ENCODE measurements around the gene METTL25B. TPM values are rescaled to one million over a fixed set of nuclear protein-coding genes. Genes with fewer than 3 reads are reported as not detected.

The METTL25B gene
- total and polyA plus RNA-seq, 4 donors: 6.9 to 13.5 (median 11.5) TPM

DNA sequence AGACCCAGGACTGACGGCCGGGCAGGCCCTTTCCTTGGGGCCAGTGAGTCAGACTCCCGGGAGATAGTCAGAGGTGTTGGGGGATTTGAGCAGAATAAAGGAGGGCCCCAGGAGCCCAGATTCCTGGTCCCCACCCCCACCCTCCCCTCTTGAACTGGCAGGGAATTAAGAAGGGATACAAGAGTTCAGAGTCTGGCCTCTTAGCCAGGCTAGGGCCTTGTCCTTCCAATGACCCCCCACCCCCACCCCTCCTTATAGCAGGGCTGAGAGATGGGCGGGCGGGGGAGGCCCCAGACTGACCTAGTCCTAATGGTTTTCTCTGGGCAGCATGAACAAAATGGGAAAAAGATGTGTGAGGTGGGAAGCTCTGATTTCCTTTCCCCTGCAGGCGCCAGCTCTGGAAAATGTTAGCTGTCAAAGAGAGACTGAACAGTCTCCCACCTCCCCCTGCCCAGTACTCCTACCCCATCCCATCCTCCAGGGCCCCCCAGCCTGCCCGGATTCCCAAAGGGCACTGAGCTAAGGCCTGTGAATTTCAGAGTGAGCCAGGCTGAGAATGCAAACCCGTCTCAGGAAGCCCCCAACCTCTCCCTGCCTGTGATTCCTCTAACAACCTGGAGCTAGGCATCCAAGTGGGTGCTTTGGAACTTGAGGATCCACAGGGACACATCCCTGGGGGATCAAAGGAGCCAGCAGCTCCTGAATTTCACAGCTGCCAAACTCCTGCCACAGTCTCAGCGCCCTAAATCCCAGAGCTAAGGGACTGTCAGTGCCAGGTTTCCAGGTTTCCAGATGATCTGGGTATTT, 17.1 kb upstream of the METTL25B start:
- Histone ChIP-seq H3K9ac (ENCODE audit: low read depth in 1 of 2, low read length in 2 of 2) (no peak overlapping the region), H3K36me3 (ENCODE audit: control insufficient read depth in 4 of 4, insufficient read depth in 3 of 4, low read depth in 1 of 4, low read length in 3 of 4) (no peaks in the 10 kb centered on the region), H3K9me3 (ENCODE audit: control insufficient read depth in 4 of 4, low read length in 3 of 4) (no peaks in the 10 kb centered on the region), H3K27me3 (ENCODE audit: control insufficient read depth in 4 of 4, insufficient read depth in 4 of 4, low read length in 3 of 4) (peaks cover 0 to 2% (median 0%) of the 10 kb centered on the region in 4 donors), H3K4me3 (ENCODE audit: low read depth in 1 of 3, low read length in 3 of 3) (no peak overlapping the region), H3K4me1 (ENCODE audit: control insufficient read depth in 4 of 4, insufficient read depth in 4 of 4, low read length in 3 of 4) (peaks cover under 1 to 5% (median 3%) of the 10 kb centered on the region in 4 donors), H3K27ac (ENCODE audit: low read depth in 1 of 2, low read length in 2 of 2) (no peak overlapping the region)
- 84% methylated on average over 9 of the region's 9 CpGs for WGBS
- DNase-seq (ENCODE audit: low spot score): no peak
- no peak for TF ChIP-seq SP1 (IDR thresholded peaks at IDR 0.05)
- peak; percentile 16 to 30 for TF ChIP-seq RXRA (IDR thresholded peaks at IDR 0.05)

- WGBS: 74% methylated on average over 3 of the region's 3 CpGs
These were observed 15.6 kb upstream of the METTL25B start for GRCh38 chr1:156712626-156713025.

GRCh38 chr1:156714830-156715229, 13.4 kb upstream of the METTL25B start:
- H3K27me3 ChIP-seq (ENCODE audit: control insufficient read depth in 4 of 4, insufficient read depth in 4 of 4, low read length in 3 of 4): no peaks in the 10 kb centered on the region
- no peaks in the 10 kb centered on the region for H3K4me1 ChIP-seq (ENCODE audit: control insufficient read depth in 4 of 4, insufficient read depth in 4 of 4, low read length in 3 of 4)
- no peak for DNase-seq (ENCODE audit: low spot score)
- no peaks in the 10 kb centered on the region for H3K36me3 ChIP-seq (ENCODE audit: control insufficient read depth in 4 of 4, insufficient read depth in 3 of 4, low read depth in 1 of 4, low read length in 3 of 4)
- H3K27ac ChIP-seq (ENCODE audit: low read depth in 1 of 2, low read length in 2 of 2): no peak overlapping the region
- no peak overlapping the region for H3K4me3 ChIP-seq (ENCODE audit: low read depth in 1 of 3, low read length in 3 of 3)
- H3K9me3 ChIP-seq (ENCODE audit: control insufficient read depth in 4 of 4, low read length in 3 of 4): no peaks in the 10 kb centered on the region
- H3K9ac ChIP-seq (ENCODE audit: low read depth in 1 of 2, low read length in 2 of 2): no peak overlapping the region
- TF ChIP-seq FOXA1 (IDR thresholded peaks at IDR 0.05) (no peak), RXRA (IDR thresholded peaks at IDR 0.05) (no peak), GABPA (IDR thresholded peaks at IDR 0.05 in 1 of 2, conservative IDR thresholded peaks at IDR 0.05 in 1 of 2) (no peak)
- 87% methylated on average over 3 of the region's 3 CpGs for WGBS

More at GRCh38 chr1:156712626-156713025, 15.6 kb upstream of the METTL25B start:
- Histone ChIP-seq H3K27me3 (ENCODE audit: control insufficient read depth in 4 of 4, insufficient read depth in 4 of 4, low read length in 3 of 4) (no peaks in the 10 kb centered on the region), H3K4me3 (ENCODE audit: low read depth in 1 of 3, low read length in 3 of 3) (no peak overlapping the region), H3K4me1 (ENCODE audit: control insufficient read depth in 4 of 4, insufficient read depth in 4 of 4, low read length in 3 of 4) (no peaks in the 10 kb centered on the region), H3K27ac (ENCODE audit: low read depth in 1 of 2, low read length in 2 of 2) (no peak overlapping the region), H3K9me3 (ENCODE audit: control insufficient read depth in 4 of 4, low read length in 3 of 4) (no peaks in the 10 kb centered on the region), H3K9ac (ENCODE audit: low read depth in 1 of 2, low read length in 2 of 2) (no peak overlapping the region), H3K36me3 (ENCODE audit: control insufficient read depth in 4 of 4, insufficient read depth in 3 of 4, low read depth in 1 of 4, low read length in 3 of 4) (no peaks in the 10 kb centered on the region)
- no peak for DNase-seq (ENCODE audit: low spot score)
- TF ChIP-seq RXRA (IDR thresholded peaks at IDR 0.05): no peak
- no peak for TF ChIP-seq YY1 (IDR thresholded peaks at IDR 0.05)
- no peak for TF ChIP-seq FOXA1 (IDR thresholded peaks at IDR 0.05)

GRCh38 chr1:156717351-156717750, 10.9 kb upstream of the METTL25B start:
- DNase-seq (ENCODE audit: low spot score): no peak
- H3K9me3 ChIP-seq (ENCODE audit: control insufficient read depth in 4 of 4, low read length in 3 of 4): no peaks in the 10 kb centered on the region
- H3K27me3 ChIP-seq (ENCODE audit: control insufficient read depth in 4 of 4, insufficient read depth in 4 of 4, low read length in 3 of 4): no peaks in the 10 kb centered on the region
- peaks cover 0 to 2% (median 0%) of the 10 kb centered on the region in 4 donors for H3K4me1 ChIP-seq (ENCODE audit: control insufficient read depth in 4 of 4, insufficient read depth in 4 of 4, low read length in 3 of 4)
- no peak overlapping the region for H3K9ac ChIP-seq (ENCODE audit: low read depth in 1 of 2, low read length in 2 of 2)
- H3K27ac ChIP-seq (ENCODE audit: low read depth in 1 of 2, low read length in 2 of 2): no peak overlapping the region
- WGBS: 93% methylated on average over 4 of the region's 4 CpGs
- TF ChIP-seq TAF1 (conservative IDR thresholded peaks at IDR 0.05) (no peak), RXRA (IDR thresholded peaks at IDR 0.05) (no peak), CTCF (IDR thresholded peaks at IDR 0.05; ENCODE audit: low read depth, low read length, missing input control) (no peak), YY1 (IDR thresholded peaks at IDR 0.05) (no peak), SP1 (IDR thresholded peaks at IDR 0.05) (no peak), GABPA (IDR thresholded peaks at IDR 0.05 in 1 of 2, conservative IDR thresholded peaks at IDR 0.05 in 1 of 2) (no peak), FOXA2 (IDR thresholded peaks at IDR 0.05) (no peak), REST (IDR thresholded peaks at IDR 0.05) (no peak), EGR1 (IDR thresholded peaks at IDR 0.05; ENCODE audit: low read depth in 2 of 2) (no peak), MAX (IDR thresholded peaks at IDR 0.05) (no peak), JUND (IDR thresholded peaks at IDR 0.05) (no peak), FOXA1 (IDR thresholded peaks at IDR 0.05) (no peak), NR2F2 (IDR thresholded peaks at IDR 0.05) (no peak), HNF4A (conservative IDR thresholded peaks at IDR 0.05) (no peak)
- TF ChIP-seq, protein P1, sequence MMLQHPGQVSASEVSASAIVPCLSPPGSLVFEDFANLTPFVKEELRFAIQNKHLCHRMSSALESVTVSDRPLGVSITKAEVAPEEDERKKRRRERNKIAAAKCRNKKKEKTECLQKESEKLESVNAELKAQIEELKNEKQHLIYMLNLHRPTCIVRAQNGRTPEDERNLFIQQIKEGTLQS (IDR thresholded peaks at IDR 0.05): no peak
- peaks cover 2 to 13% (median 11%) of the 10 kb centered on the region in 4 donors for H3K36me3 ChIP-seq (ENCODE audit: control insufficient read depth in 4 of 4, insufficient read depth in 3 of 4, low read depth in 1 of 4, low read length in 3 of 4)
- no peak overlapping the region for H3K4me3 ChIP-seq (ENCODE audit: low read depth in 1 of 3, low read length in 3 of 3)

Data from liver (tissue), 9 donors.